Neural crest cell (in vitro differentiated cells): Measurements from ENCODE around the gene PRRC2A. TPM values are rescaled to one million over a fixed set of nuclear protein-coding genes. Genes with fewer than 3 reads are reported as not detected.

Experiments
- DNase-seq: peaks from one replicate; pipeline ENCODE4 v3.0.0; 2021; ENCODE audit warnings: low read depth, mixed read lengths, low spot score
- H3K27ac Mint-ChIP-seq: one replicate; pipeline ENCODE4 v1.8.0; 2021; ENCODE audit warnings: mild to moderate bottlenecking, mixed read lengths; ENCODE audit not compliant: unreplicated experiment
- H3K27me3 Mint-ChIP-seq: 2 replicates; pipeline ENCODE4 v1.8.0; 2021; ENCODE audit warnings: low read depth, mild to moderate bottlenecking, mixed read lengths
- H3K36me3 Mint-ChIP-seq: 2 replicates; pipeline ENCODE4 v1.8.0; 2021; ENCODE audit warnings: low read depth, mild to moderate bottlenecking, mixed read lengths
- H3K4me1 Mint-ChIP-seq: 2 replicates; pipeline ENCODE4 v1.8.0; 2021; ENCODE audit warnings: mixed read lengths
- H3K4me3 Mint-ChIP-seq: one replicate; pipeline ENCODE4 v1.8.0; 2021; ENCODE audit warnings: mild to moderate bottlenecking, mixed read lengths
- H3K9me3 Mint-ChIP-seq: 2 replicates; pipeline ENCODE4 v1.8.0; 2021; ENCODE audit warnings: mixed read lengths
- microRNA-seq: library from miRNA; unstranded; fragments of <30 nt; microRNA quantifications from one replicate; pipeline ENCODE4, GENCODE V29; 2020
- total RNA-seq: library from RNA; stranded (reverse); gene quantifications from 2 replicates; pipeline ENCODE4 v1.2.1, GENCODE V29; 2021
- TF ChIP-seq, protein P1 (sequence below): fragments of 200-600 bp; sonication (generic); conservative IDR thresholded peaks from 2 replicates; pipeline ENCODE4 v1.5.0; 2021; ENCODE audit warnings: antibody characterized with exemption, mild to moderate bottlenecking

Gene PRRC2A
- total RNA-seq, 1 donor from 2014 or later = 356 TPM

DNA sequence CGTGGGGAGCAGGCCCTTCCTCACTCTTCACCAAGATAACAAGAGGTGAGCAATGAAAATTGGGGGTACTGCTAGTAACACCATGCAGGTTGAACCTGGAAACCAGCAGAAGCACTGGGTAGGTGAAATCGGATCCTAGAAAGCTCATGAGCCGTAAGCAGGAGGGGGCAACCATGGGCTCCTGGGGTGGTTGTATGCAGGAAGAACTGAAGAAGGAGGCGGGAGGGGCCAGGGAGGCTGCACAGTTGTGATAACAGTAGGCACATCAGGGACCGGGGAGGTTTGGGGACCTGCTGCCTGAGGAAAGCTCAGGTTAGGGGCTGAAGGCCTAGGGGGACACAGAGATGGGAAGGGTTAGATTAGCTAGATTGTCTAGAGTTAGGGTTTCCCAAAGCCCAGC is 66.0 kb downstream of the PRRC2A start:
- peaks cover 6% of the 10 kb centered on the region for H3K36me3 Mint-ChIP-seq
- no peaks in the 10 kb centered on the region for H3K9me3 Mint-ChIP-seq
- TF ChIP-seq, protein P1, sequence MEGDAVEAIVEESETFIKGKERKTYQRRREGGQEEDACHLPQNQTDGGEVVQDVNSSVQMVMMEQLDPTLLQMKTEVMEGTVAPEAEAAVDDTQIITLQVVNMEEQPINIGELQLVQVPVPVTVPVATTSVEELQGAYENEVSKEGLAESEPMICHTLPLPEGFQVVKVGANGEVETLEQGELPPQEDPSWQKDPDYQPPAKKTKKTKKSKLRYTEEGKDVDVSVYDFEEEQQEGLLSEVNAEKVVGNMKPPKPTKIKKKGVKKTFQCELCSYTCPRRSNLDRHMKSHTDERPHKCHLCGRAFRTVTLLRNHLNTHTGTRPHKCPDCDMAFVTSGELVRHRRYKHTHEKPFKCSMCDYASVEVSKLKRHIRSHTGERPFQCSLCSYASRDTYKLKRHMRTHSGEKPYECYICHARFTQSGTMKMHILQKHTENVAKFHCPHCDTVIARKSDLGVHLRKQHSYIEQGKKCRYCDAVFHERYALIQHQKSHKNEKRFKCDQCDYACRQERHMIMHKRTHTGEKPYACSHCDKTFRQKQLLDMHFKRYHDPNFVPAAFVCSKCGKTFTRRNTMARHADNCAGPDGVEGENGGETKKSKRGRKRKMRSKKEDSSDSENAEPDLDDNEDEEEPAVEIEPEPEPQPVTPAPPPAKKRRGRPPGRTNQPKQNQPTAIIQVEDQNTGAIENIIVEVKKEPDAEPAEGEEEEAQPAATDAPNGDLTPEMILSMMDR = no peak
- peaks cover 6% of the 10 kb centered on the region for H3K27me3 Mint-ChIP-seq
- no peak overlapping the region for H3K27ac Mint-ChIP-seq
- peaks cover 17% of the 10 kb centered on the region for H3K4me1 Mint-ChIP-seq
- DNase-seq = no peak
- no peak overlapping the region for H3K4me3 Mint-ChIP-seq

DNA sequence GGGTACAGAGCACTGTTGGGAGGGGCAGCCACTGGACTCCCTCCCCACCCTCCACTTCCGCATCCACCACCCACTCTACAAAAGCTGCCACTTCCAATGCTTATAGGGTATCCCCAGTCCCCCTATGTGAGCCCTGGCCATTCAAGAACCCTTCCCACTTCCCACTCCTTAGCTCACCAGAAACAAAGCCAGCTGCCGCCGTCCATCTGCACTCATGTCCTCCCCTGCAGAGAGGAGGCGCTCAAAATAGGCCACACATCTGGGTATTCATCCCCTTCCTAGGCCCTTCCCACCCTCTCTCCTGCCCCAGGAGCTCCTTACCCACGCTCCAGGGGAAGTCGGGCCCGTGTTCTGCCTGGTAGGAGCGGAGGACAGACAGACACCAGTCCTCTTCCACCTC is 66.8 kb downstream of the PRRC2A start:
- Mint-ChIP-seq H3K4me3 (no peak overlapping the region), H3K27me3 (no peaks in the 10 kb centered on the region), H3K9me3 (no peaks in the 10 kb centered on the region), H3K27ac (no peak overlapping the region), H3K36me3 (peaks cover 6% of the 10 kb centered on the region), H3K4me1 (peaks cover 12% of the 10 kb centered on the region)
- no peak for DNase-seq
- TF ChIP-seq, protein P1 = no peak

Small RNA genes lying within 50 kb of the gene (microRNA-seq; reads per million reads assigned to microRNA genes)
- gene MIR6832 = 4.1 reads per million

Other genes starting within 250 kb of the PRRC2A start
- gene MICA, start 217.1 kb upstream of the PRRC2A start, total RNA-seq = 21.1 and 21.7 TPM in 2 replicates
- gene MICB, start 122.6 kb upstream of the PRRC2A start, total RNA-seq = 0.61 TPM in 1 of 2 replicates, not detected in the other
- gene MCCD1, start 91.8 kb upstream of the PRRC2A start, total RNA-seq = not detected in 2 replicates
- 836 and 881 TPM in 2 replicates for gene DDX39B, start 78.7 kb upstream of the PRRC2A start, total RNA-seq
- gene ATP6V1G2, start 74.1 kb upstream of the PRRC2A start, total RNA-seq = 3.3 and 5.1 TPM in 2 replicates
- 25.7 and 28.6 TPM in 2 replicates for gene NFKBIL1, start 73.1 kb upstream of the PRRC2A start, total RNA-seq
- 0.26 and 0.36 TPM in 2 replicates for gene LTA, start 48.4 kb upstream of the PRRC2A start, total RNA-seq
- not detected in 2 replicates for gene TNF, start 45.1 kb upstream of the PRRC2A start, total RNA-seq
- not detected in 2 replicates for gene LTB, start 38.3 kb upstream of the PRRC2A start, total RNA-seq
- not detected in 2 replicates for gene LST1, start 34.4 kb upstream of the PRRC2A start, total RNA-seq
- gene NCR3, start 27.7 kb upstream of the PRRC2A start, total RNA-seq = not detected in 2 replicates
- gene AIF1, start 5.5 kb upstream of the PRRC2A start, total RNA-seq = not detected in 2 replicates
- 439 and 459 TPM in 2 replicates for gene BAG6, start 31.9 kb downstream of the PRRC2A start, total RNA-seq
- gene APOM, start 35.2 kb downstream of the PRRC2A start, total RNA-seq = 3.8 and 4.2 TPM in 2 replicates
- gene C6orf47, start 40.1 kb downstream of the PRRC2A start, total RNA-seq = 23.5 TPM in 2 replicates
- gene GPANK1, start 44.3 kb downstream of the PRRC2A start, total RNA-seq = 16.8 and 17.6 TPM in 2 replicates
- gene CSNK2B, start 45.4 kb downstream of the PRRC2A start, total RNA-seq = 185 and 188 TPM in 2 replicates
- 24.0 and 24.2 TPM in 2 replicates for gene LY6G5B, start 49.3 kb downstream of the PRRC2A start, total RNA-seq
- 9.1 and 11.0 TPM in 2 replicates for gene LY6G5C, start 60.4 kb downstream of the PRRC2A start, total RNA-seq
- gene ABHD16A, start 82.6 kb downstream of the PRRC2A start, total RNA-seq = 70.9 and 73.6 TPM in 2 replicates
- gene LY6G6F, start 86.2 kb downstream of the PRRC2A start, total RNA-seq = not detected in 2 replicates
- not detected in 2 replicates for gene LY6G6D, start 94.6 kb downstream of the PRRC2A start, total RNA-seq
- gene LY6G6C, start 101.0 kb downstream of the PRRC2A start, total RNA-seq = 1.2 TPM in 2 replicates
- gene MPIG6B, start 102.7 kb downstream of the PRRC2A start, total RNA-seq = not detected in 2 replicates
- gene DDAH2, start 108.6 kb downstream of the PRRC2A start, total RNA-seq = 186 and 194 TPM in 2 replicates
- gene CLIC1, start 115.8 kb downstream of the PRRC2A start, total RNA-seq = 305 and 313 TPM in 2 replicates
- 79.5 and 86.2 TPM in 2 replicates for gene MSH5, start 119.3 kb downstream of the PRRC2A start, total RNA-seq
- gene SAPCD1, start 141.9 kb downstream of the PRRC2A start, total RNA-seq = 21.3 and 25.1 TPM in 2 replicates
- 2.0 and 2.7 TPM in 2 replicates for gene VWA7, start 156.6 kb downstream of the PRRC2A start, total RNA-seq
- gene VARS1, start 175.0 kb downstream of the PRRC2A start, total RNA-seq = 162 and 163 TPM in 2 replicates
- gene LSM2, start 186.3 kb downstream of the PRRC2A start, total RNA-seq = 122 and 135 TPM in 2 replicates
- 1.5 and 1.8 TPM in 2 replicates for gene HSPA1L, start 194.6 kb downstream of the PRRC2A start, total RNA-seq
- 70.3 and 72.3 TPM in 2 replicates for gene HSPA1A, start 194.8 kb downstream of the PRRC2A start, total RNA-seq
- gene HSPA1B, start 207.0 kb downstream of the PRRC2A start, total RNA-seq = 78.5 and 82.5 TPM in 2 replicates
- gene NEU1, start 242.1 kb downstream of the PRRC2A start, total RNA-seq = 46.3 and 49.9 TPM in 2 replicates